ENCODE data around the gene FMN1. TPM values are rescaled to one million over a fixed set of nuclear protein-coding genes. Genes with fewer than 3 reads are reported as not detected.
A peak's percentile ranks its signal among the peaks of the same experiment; 100 is the strongest.

The FMN1 gene
- polyA plus RNA-seq, 2 of the 4 experiments (the other 2 are of a cell fraction) = 0.53 to 2.2 TPM

DNA sequence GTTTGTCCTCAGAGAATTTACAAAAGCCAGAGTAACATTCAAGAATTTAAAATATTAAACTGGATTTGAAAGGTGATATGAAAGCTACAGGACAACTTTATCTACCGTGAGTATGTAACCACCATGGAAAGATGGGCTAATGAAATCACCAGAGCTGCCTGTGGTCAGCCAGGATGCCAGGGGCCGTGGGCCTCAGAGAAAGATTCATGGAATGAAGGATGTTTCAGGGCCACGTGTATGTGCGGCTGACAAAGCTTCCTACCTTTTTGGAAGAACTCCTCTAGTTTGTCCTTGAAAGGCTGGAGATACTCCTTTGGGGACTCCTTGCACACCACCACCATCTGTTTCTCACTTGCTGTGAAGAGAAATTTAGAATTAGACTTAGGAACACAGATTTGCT lies 337.8 kb downstream of the FMN1 start:
- WGBS (ENCODE audit: missing lambda C conversion rate) = 93% methylated on average over 4 of the region's 4 CpGs
- FAIRE-seq (peak; percentile 18), ATAC-seq (no peak), DNase-seq (ENCODE audit: low read depth in 1 of 2, low spot score in 1 of 2) (no peak)
- peaks cover 53% of the 10 kb centered on the region for H3K4me1 ChIP-seq
- CTCF ChIA-PET = interaction anchor here (1.0 to 3.8 kb wide), 11 partner anchors 11 to 208 kb away, joined by 3 to 25 read pairs (median 6); no protein-coding TSS in a partner anchor
- TF ChIP-seq, protein P1, sequence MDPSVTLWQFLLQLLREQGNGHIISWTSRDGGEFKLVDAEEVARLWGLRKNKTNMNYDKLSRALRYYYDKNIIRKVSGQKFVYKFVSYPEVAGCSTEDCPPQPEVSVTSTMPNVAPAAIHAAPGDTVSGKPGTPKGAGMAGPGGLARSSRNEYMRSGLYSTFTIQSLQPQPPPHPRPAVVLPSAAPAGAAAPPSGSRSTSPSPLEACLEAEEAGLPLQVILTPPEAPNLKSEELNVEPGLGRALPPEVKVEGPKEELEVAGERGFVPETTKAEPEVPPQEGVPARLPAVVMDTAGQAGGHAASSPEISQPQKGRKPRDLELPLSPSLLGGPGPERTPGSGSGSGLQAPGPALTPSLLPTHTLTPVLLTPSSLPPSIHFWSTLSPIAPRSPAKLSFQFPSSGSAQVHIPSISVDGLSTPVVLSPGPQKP (IDR thresholded peaks at IDR 0.05; ENCODE audit: low read depth, low read length) = no peak
- TF ChIP-seq KDM5A (IDR thresholded peaks at IDR 0.05) = no peak
- no peak for TF ChIP-seq ZNF302 (CRISPR knock-in tag; IDR thresholded peaks at IDR 0.05)
- TF ChIP-seq POLR2A (IDR thresholded peaks at IDR 0.05; ENCODE audit: low read length) = no peak
- TF ChIP-seq, protein P2, sequence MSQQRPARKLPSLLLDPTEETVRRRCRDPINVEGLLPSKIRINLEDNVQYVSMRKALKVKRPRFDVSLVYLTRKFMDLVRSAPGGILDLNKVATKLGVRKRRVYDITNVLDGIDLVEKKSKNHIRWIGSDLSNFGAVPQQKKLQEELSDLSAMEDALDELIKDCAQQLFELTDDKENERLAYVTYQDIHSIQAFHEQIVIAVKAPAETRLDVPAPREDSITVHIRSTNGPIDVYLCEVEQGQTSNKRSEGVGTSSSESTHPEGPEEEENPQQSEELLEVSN (IDR thresholded peaks at IDR 0.05; ENCODE audit: borderline replicate concordance, low read depth) = no peak
- no peak for TF ChIP-seq RFX5 (IDR thresholded peaks at IDR 0.05)
- TF ChIP-seq KDM1A (IDR thresholded peaks at IDR 0.05; ENCODE audit: low read depth) = no peak
- no peak for TF ChIP-seq ZFP36 (IDR thresholded peaks at IDR 0.05; ENCODE audit: borderline replicate concordance, partially characterized antibody)
- no peak for TF ChIP-seq MAFK (IDR thresholded peaks at IDR 0.05; ENCODE audit: partially characterized antibody)
- no peak for TF ChIP-seq CHD4 (IDR thresholded peaks at IDR 0.05; ENCODE audit: borderline replicate concordance)
- TF ChIP-seq ATOH8 (CRISPR knock-in tag; IDR thresholded peaks at IDR 0.05; ENCODE audit: low read depth) = no peak
- TF ChIP-seq FOSL2 (IDR thresholded peaks at IDR 0.05) = no peak
- TF ChIP-seq FOSL2 (CRISPR knock-in tag; IDR thresholded peaks at IDR 0.05) = no peak
- no peak for TF ChIP-seq EHMT2 (IDR thresholded peaks at IDR 0.05; ENCODE audit: low read depth)
- TF ChIP-seq JUN (IDR thresholded peaks at IDR 0.05) = no peak
- TF ChIP-seq HOXA7 (CRISPR knock-in tag; IDR thresholded peaks at IDR 0.05) = no peak
- TF ChIP-seq, protein P3, sequence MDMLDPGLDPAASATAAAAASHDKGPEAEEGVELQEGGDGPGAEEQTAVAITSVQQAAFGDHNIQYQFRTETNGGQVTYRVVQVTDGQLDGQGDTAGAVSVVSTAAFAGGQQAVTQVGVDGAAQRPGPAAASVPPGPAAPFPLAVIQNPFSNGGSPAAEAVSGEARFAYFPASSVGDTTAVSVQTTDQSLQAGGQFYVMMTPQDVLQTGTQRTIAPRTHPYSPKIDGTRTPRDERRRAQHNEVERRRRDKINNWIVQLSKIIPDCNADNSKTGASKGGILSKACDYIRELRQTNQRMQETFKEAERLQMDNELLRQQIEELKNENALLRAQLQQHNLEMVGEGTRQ (IDR thresholded peaks at IDR 0.05) = no peak
- TF ChIP-seq, protein P4, sequence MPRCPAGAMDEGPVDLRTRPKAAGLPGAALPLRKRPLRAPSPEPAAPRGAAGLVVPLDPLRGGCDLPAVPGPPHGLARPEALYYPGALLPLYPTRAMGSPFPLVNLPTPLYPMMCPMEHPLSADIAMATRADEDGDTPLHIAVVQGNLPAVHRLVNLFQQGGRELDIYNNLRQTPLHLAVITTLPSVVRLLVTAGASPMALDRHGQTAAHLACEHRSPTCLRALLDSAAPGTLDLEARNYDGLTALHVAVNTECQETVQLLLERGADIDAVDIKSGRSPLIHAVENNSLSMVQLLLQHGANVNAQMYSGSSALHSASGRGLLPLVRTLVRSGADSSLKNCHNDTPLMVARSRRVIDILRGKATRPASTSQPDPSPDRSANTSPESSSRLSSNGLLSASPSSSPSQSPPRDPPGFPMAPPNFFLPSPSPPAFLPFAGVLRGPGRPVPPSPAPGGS (IDR thresholded peaks at IDR 0.05) = no peak
- peak overlapping the region; percentile 56 for H3K4me2 ChIP-seq
- POLR2A ChIA-PET = interaction anchor here (1.2 to 1.8 kb wide), 2 partner anchors 9 to 11 kb away, joined by 4 to 7 read pairs; no protein-coding TSS in a partner anchor
- H3K4me3 ChIP-seq = no peak overlapping the region
- no peaks in the 10 kb centered on the region; the same call in 2 of the 3 replicates for H3K9me3 ChIP-seq
- peak overlapping the region; percentile 79 to 86 for H3K27ac ChIP-seq

DNA sequence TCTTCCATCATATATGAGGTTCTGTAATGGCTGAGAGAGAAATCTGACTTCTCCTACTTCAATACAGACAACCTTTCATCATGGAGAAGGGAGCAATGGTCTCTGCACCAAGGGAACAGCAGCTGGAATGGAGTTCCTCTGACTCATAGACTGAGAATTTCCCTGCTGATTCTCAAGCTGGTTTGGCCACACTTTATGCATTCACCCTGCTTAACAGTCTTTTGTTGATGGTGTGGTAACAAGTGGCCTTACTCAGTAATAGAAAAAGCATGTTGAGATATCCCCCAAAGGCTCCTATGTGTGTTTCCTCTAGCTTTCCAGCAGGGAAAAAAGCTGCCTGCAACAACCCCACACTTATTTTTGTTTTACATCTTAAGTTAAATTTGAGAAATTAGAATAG lies 338.6 kb downstream of the FMN1 start:
- POLR2A ChIA-PET = interaction anchor here (1.2 to 1.8 kb wide), 2 partner anchors 10 to 11 kb away, joined by 4 to 7 read pairs; no protein-coding TSS in a partner anchor
- FAIRE-seq = peak; percentile 100
- TF ChIP-seq HOXB5 (CRISPR knock-in tag; IDR thresholded peaks at IDR 0.05) = no peak
- no peak for TF ChIP-seq POLR2AphosphoS2 (conservative IDR thresholded peaks at IDR 0.05; ENCODE audit: low read length)
- peak in 1 of 2 experiments; percentile 75; a peak in 2 of 4 replicates for TF ChIP-seq CEBPB (IDR thresholded peaks at IDR 0.05)
- TF ChIP-seq ESRRA (IDR thresholded peaks at IDR 0.05; ENCODE audit: borderline replicate concordance, low read length) = no peak
- no peak for TF ChIP-seq BHLHE40 (IDR thresholded peaks at IDR 0.05; ENCODE audit: low read depth, low read length)
- TF ChIP-seq KDM1A (IDR thresholded peaks at IDR 0.05; ENCODE audit: low read depth) = no peak
- TF ChIP-seq CTCF (IDR thresholded peaks at IDR 0.05) = no peak
- peak; percentile 63 to 65; a peak in 2 of 5 replicates for TF ChIP-seq EP300 (IDR thresholded peaks at IDR 0.05)
- TF ChIP-seq MAZ (IDR thresholded peaks at IDR 0.05; ENCODE audit: borderline replicate concordance, low read depth, low read length) = no peak
- no peak for TF ChIP-seq POLR2A (IDR thresholded peaks at IDR 0.05; ENCODE audit: low read length)
- peak; percentile 64; the same call in 1 of the 2 replicates for TF ChIP-seq ATOH8 (CRISPR knock-in tag; IDR thresholded peaks at IDR 0.05; ENCODE audit: low read depth)
- TF ChIP-seq NPAS2 (CRISPR knock-in tag; IDR thresholded peaks at IDR 0.05; ENCODE audit: borderline replicate concordance) = no peak
- TF ChIP-seq HDAC2 (IDR thresholded peaks at IDR 0.05) = no peak
- TF ChIP-seq CHD2 (IDR thresholded peaks at IDR 0.05; ENCODE audit: low read length, partially characterized antibody) = no peak
- peak; percentile 77; the same call in 1 of the 2 replicates for TF ChIP-seq GATA3 (IDR thresholded peaks at IDR 0.05; ENCODE audit: borderline replicate concordance)
- TF ChIP-seq SREBF2 (IDR thresholded peaks at IDR 0.05) = no peak
- peak; percentile 1; the same call in 1 of the 2 replicates for TF ChIP-seq FOXS1 (CRISPR knock-in tag; IDR thresholded peaks at IDR 0.05)

More for the DNA sequence above, 338.6 kb downstream of the FMN1 start:
- DNase-seq (ENCODE audit: low read depth in 1 of 2, low spot score in 1 of 2) = peak; percentile 65 to 93
- ATAC-seq = peak; percentile 93 to 96
- H3K4me1 ChIP-seq = peaks cover 61% of the 10 kb centered on the region
- no peaks in the 10 kb centered on the region; the same call in 2 of the 3 replicates for H3K9me3 ChIP-seq
- H3K4me2 ChIP-seq = peak overlapping the region; percentile 56
- CTCF ChIA-PET = interaction anchor here (1.0 to 3.8 kb wide), 11 partner anchors 10 to 200 kb away, joined by 3 to 25 read pairs (median 4); no protein-coding TSS in a partner anchor
- no peak overlapping the region for H3K4me3 ChIP-seq
- peak overlapping the region; percentile 79 to 86 for H3K27ac ChIP-seq

Data from A549 (cell line).